HG03095 (cell line): Measurements from ENCODE around the gene TOR1AIP1.
"Not testable (repeated sequence)": the region's sequence is repeated elsewhere in the genome, so short reads cannot be mapped to it uniquely, and the experiment has no call there.

ENCODE experiments used
- ATAC-seq: cut with Tn5 transposase; IDR thresholded peaks from one replicate; pipeline ENCODE4 v1.9.1; 2021; ENCODE audit warnings: moderate library complexity; ENCODE audit not compliant: unreplicated experiment

Gene TOR1AIP1

DNA sequence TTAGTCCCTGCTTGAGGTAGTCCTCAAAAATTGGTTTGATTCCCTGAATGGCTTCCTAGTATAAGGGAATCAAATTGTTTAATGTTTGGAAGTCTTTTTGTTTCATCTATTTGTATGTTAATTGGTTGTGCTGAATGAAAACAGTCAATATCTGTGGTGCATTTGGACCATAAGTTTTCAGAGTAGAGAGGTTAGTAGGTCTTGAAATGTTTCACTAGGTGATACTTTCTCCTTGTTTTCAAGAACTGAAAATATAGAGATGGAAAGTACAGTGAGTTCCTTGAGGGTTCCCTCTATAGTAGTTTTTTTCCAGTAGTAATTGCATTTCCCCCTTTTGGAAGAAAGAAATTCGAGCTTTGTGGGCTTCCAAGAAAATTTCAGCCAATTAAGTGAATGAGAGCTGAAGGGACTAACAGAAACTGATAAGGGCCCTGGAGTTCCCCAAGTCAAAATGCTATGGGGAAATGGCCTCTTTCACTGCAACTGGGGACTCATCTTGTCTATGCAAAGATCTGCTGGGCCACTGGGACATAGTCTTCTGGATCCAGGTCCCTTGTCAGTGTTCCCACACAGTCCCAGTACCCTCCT lies 53.9 kb downstream of the TOR1AIP1 start:
- ATAC-seq, result no peak

DNA sequence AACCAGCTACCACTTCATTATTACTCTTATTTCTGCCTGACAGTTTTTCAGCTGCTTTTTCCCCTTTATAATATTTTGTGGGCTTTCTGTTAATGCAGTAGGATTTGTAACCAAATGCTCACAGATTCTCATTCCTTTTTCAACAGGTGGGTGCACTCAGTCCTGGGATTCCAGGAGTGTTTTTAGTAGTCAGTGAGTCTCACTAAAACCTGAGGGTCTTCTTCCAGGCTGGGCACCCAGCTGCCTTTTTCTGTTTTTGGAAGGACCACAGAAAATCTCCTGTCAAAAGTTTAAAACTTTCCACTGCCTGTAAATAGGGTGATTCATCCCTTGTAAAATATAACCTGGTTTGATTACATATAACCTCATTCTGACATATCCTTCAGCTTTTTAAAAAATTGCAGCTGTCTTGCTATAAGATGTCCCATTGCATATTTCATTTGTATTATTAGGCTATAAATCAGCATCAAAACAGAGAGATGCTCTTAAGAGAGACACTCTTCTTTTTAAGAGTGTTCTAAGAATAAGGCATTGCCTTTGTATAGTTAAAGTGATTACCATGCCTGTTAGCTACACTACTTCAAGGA lies 55.7 kb downstream of the TOR1AIP1 start:
- no peak for ATAC-seq

DNA sequence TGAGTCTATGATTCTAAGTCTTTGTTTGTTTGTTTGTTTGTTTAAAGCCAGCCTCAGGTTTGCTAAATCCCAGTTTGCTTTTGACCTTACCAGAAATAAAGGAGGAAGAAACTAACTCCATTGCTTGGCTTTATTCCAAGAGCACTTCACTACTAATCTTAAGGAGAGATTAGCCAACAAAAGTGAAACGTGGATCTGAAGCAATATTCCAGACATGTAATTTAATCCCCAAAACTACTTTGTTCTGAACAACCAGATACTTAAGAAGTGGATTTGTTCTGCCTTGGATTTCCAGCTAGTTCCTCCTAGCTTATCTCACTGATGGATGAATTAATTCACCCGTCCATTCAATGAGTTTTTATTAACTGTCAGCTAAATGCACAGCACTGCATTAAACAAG lies 56.7 kb downstream of the TOR1AIP1 start:
- ATAC-seq, result no peak

- no peak for ATAC-seq
These were observed 57.9 kb downstream of the TOR1AIP1 start for GRCh38 chr1:179939941-179940340.

DNA sequence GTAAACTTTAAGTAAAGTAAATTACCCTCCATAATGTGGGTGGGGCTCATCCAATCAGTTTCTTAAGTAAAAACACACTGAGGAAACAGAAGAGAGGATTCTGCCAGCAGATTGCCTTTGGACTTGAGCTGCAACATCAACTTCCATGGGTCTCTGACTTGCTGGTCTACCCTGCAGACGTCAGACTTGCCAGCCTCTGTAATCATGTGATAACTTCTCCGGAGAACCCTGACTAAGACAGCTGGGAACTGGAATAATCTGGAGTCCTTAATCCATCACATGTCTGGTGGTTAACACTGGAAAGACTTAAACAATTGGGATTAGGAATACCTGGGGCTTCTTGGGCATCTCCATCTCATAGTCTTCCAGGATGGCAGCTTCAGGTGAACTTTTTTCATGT lies 59.4 kb downstream of the TOR1AIP1 start:
- ATAC-seq, result no peak

- no peak for ATAC-seq
These were observed 68.6 kb downstream of the TOR1AIP1 start for GRCh38 chr1:179950651-179951050.

- ATAC-seq, result no peak
These were observed 69.5 kb downstream of the TOR1AIP1 start for GRCh38 chr1:179951383-179952144.

GRCh38 chr1:179952186-179952585 lies 70.1 kb downstream of the TOR1AIP1 start:
- no peak for ATAC-seq

DNA sequence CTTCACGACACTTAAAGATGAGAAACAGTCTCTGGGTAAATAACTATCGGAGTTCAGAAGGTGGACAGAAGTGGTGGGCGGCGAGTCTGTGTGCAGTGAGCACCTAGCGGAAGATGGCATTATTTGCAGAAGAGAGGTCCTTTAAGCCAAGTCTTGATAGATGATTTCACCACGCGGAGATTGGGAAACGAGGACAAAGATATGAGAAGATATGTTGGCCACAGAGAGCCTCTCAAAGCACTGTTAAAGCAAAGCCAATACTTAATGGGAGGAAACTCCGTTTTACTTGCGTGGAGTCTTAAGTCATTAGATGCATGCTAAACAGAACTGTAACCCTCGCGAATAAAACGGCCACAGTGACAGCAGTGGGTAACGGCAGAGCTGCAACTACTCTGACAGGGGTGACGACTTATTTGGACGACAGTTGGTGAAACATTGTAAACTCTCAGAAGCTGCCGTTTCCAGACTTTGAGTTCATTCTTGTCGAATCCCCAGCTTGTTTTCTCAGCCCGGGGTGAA lies 71.9 kb downstream of the TOR1AIP1 start:
- no peak for ATAC-seq

DNA sequence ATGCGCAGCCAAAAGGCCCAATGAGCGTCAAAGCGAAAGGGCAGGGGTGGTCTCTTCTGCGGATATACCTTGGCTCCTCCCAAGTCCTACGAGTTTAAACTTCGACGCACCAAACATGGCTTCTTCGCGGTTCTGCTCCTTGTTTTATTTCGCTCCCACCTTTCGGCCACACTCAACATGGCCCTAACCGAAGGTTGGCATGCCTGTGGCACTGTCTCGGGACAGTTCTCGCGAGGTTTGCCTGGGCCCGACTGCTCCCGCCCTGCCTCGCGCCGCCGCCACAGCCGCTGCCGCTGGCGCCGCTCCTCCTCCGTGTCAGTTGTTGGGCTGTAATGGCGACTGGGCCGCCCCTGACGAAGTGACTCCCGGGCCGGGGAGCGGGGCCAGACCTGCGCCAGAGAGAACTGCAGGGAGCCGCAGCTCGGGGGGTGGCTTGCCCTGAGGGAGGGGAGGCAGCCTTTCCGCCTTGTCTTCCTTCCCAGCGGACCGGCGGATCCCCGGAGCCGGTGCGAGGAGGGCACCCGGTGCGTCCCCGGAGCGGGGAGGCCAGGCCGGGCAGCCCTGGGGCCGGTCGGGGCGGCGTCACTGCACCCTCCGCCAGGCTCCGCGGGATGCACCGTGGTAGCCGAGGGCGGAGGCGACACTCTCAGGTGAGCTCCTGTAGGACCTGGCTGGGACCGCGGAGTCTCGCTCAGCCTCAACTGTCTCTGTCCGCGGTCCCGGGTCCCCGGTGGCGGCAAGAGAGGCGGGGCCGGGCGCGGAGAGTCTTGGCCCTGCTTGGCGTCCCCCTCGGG lies 72.6 kb downstream of the TOR1AIP1 start, which contains the start of gene CEP350:
Gene CEP350, plus strand, starts transcription at position 318 of the 794 bp plus-strand sequence. CDS start 31,372 bp downstream, outside the sequence.
- peak; percentile 88 for ATAC-seq

- ATAC-seq, result peak; percentile 2
These were observed 73.2 kb downstream of the TOR1AIP1 start for GRCh38 chr1:179955287-179955680.

DNA sequence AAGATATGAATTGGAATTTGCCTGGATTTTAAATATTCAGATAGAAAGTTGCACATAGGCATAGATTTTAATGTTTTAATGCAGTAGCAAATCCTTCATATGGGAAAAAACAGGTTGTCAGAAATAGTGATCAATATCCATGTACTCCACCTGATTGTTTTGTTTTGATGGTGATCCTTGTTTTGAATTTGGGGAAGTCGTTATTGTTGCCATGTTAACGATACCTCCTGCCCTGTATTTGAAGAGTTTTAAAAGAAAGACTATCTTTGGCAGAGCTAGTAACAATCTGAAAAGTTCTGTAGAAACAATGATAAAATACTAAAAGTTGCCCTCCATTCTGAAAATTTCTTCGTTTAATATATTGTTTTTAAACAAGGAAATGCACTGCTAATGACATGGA lies 73.6 kb downstream of the TOR1AIP1 start:
- ATAC-seq, result no peak

GRCh38 chr1:179958359-179958758 lies 76.3 kb downstream of the TOR1AIP1 start:
- ATAC-seq, result no peak

DNA sequence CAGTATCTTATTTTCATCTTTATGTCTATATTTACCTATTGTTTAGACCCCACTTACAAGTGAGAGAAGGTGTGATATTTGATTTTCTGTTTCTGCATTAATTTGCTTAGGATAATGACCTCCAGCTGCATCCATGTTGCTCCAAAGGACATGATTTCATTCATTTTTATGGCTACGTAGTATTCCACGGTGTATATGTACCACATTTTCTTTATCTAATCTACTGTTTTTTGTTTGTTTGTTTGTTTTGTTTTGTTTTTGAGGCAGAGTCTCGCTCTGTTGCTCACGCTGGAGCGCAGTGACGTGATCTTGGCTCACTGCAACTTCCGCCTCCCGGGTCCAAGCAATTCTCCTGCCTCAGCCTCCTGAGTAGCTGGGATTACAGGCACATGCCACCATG lies 80.1 kb downstream of the TOR1AIP1 start:
- not testable (repeated sequence) for ATAC-seq

- no peak for ATAC-seq
These were observed 84.5 kb downstream of the TOR1AIP1 start for GRCh38 chr1:179966551-179966950.

- no peak for ATAC-seq
These were observed 86.4 kb downstream of the TOR1AIP1 start for GRCh38 chr1:179968284-179968993.

DNA sequence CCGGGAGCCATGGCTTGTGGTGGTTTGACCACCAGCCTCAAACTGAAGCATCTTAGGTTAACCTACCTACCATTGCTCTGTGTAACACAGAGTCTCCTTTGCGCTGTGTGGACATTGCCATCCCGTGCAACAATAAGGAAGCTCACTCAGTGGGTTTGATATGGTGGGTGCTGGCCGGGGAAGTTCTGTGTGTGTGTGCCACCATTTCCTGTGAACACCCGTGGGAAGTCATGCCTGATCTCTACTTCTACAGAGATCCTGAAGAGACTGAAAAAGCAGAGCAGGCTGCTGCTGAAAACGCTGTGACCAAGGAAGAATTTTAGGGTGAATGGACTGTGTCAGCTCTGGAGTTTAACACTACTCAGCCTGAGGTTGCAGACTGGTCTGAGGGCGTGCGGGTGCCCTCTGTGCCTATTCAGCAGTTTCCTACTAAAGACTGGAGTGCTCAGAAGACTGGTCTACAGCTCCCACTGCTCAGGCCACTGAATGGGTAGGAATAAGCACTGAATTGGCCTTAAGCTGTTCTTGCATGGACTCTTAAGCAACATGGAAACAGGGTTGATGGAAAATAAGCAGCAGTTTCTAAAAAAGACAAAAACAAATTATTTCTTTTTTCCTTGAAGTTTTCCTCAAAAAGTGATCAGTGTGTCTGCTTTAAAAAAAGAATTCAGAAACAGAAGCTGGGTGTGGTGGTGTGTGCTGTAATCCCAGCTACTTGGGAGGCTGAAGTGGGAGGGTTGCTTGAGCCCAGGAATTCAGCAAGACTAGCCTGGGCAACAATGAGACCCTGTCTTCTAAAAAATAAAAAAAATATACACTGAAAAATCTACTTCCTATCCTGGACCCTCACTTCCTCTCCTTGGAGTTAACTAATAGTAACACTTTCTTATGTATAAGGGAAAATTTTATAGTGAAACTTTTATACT lies 87.2 kb downstream of the TOR1AIP1 start:
- no peak for ATAC-seq
